GM18868 (cell line): ENCODE measurements around the gene RAD54L2.
"Not testable (repeated sequence)": the region's sequence is repeated elsewhere in the genome, so short reads cannot be mapped to it uniquely, and the experiment has no call there.

ENCODE experiments used
- ATAC-seq: cut with Tn5 transposase; IDR thresholded peaks from one replicate; pipeline ENCODE4 v1.9.1; 2021; ENCODE audit warnings: mild to moderate bottlenecking, moderate library complexity; ENCODE audit not compliant: unreplicated experiment

The RAD54L2 gene

GRCh38 chr3:51538115-51538458 lies 432 bp upstream of the RAD54L2 start:
- ATAC-seq = no peak

GRCh38 chr3:51539291-51539941 lies 897 bp downstream of the RAD54L2 start:
- ATAC-seq = no peak

- ATAC-seq = not testable (repeated sequence)
These were observed 4.1 kb downstream of the RAD54L2 start for GRCh38 chr3:51542596-51542995.

- ATAC-seq = no peak
These were observed 5.7 kb downstream of the RAD54L2 start for GRCh38 chr3:51544011-51544775.

GRCh38 chr3:51547274-51547673 lies 8.8 kb downstream of the RAD54L2 start:
- ATAC-seq = no peak

GRCh38 chr3:51549311-51549710 lies 10.8 kb downstream of the RAD54L2 start:
- no peak for ATAC-seq

- ATAC-seq = no peak
These were observed 11.7 kb downstream of the RAD54L2 start for GRCh38 chr3:51550080-51550819.

GRCh38 chr3:51557993-51558392 lies 19.5 kb downstream of the RAD54L2 start:
- ATAC-seq = no peak

GRCh38 chr3:51559411-51559888 lies 20.9 kb downstream of the RAD54L2 start:
- no peak for ATAC-seq

- ATAC-seq = no peak
These were observed 21.4 kb downstream of the RAD54L2 start for GRCh38 chr3:51559961-51560360.

GRCh38 chr3:51562403-51562802 lies 23.9 kb downstream of the RAD54L2 start:
- not testable (repeated sequence) for ATAC-seq

- ATAC-seq = no peak
These were observed 29.5 kb downstream of the RAD54L2 start for GRCh38 chr3:51568036-51568435.

GRCh38 chr3:51568996-51569395 lies 30.5 kb downstream of the RAD54L2 start:
- no peak for ATAC-seq

- no peak for ATAC-seq
These were observed 39.7 kb downstream of the RAD54L2 start for GRCh38 chr3:51578238-51578637.

- ATAC-seq = no peak
These were observed 41.9 kb downstream of the RAD54L2 start for GRCh38 chr3:51580418-51580817.

- ATAC-seq = no peak
These were observed 43.0 kb downstream of the RAD54L2 start for GRCh38 chr3:51581524-51581923.

- ATAC-seq = no peak
These were observed 46.7 kb downstream of the RAD54L2 start for GRCh38 chr3:51585197-51585596.

- ATAC-seq = no peak
These were observed 47.4 kb downstream of the RAD54L2 start for GRCh38 chr3:51585871-51586270.
